NCI-H82 treated with DMSO at 0.1 percent for 48 hours (cell line): ENCODE results near the gene PGAP6.
"Not testable (repeated sequence)": the region's sequence is repeated elsewhere in the genome, so short reads cannot be mapped to it uniquely, and the experiment has no call there.

Experiments used
- DNase-seq: peaks from one replicate; lab custom pipeline; 2025; ENCODE audit not compliant: unreplicated experiment; lab: John Stamatoyannopoulos, UW

Gene PGAP6

GRCh38 chr16:381789-382717 is at the start of gene PGAP6:
PGAP6 (minus strand) TSS chr16:381978; CDS start chr16:381821, 157 bp downstream.
- DNase-seq = no peak

- DNase-seq = no peak
Observed at GRCh38 chr16:430904-431303, 49.1 kb upstream of the PGAP6 start.

GRCh38 chr16:427250-427649 is 45.5 kb upstream of the PGAP6 start:
- no peak for DNase-seq

GRCh38 chr16:426906-427249 is 45.1 kb upstream of the PGAP6 start:
- DNase-seq = no peak

- DNase-seq = no peak
Observed at GRCh38 chr16:426115-426905, 44.5 kb upstream of the PGAP6 start.

GRCh38 chr16:425740-426114 is 43.9 kb upstream of the PGAP6 start:
- no peak for DNase-seq

- DNase-seq = peak; percentile 56
Observed at GRCh38 chr16:425082-425718, 43.4 kb upstream of the PGAP6 start, which contains the start of gene RAB11FIP3. RAB11FIP3 (plus strand) TSS chr16:425649; CDS start chr16:426007, 358 bp downstream.

GRCh38 chr16:424623-425081 is 42.9 kb upstream of the PGAP6 start:
- no peak for DNase-seq

GRCh38 chr16:424033-424622 is 42.4 kb upstream of the PGAP6 start:
- no peak for DNase-seq

- DNase-seq = not testable (repeated sequence)
Observed at GRCh38 chr16:422179-422578, 40.4 kb upstream of the PGAP6 start.

- DNase-seq = not testable (repeated sequence)
Observed at GRCh38 chr16:415170-415498, 33.4 kb upstream of the PGAP6 start.

- DNase-seq = no peak
Observed at GRCh38 chr16:414395-415169, 32.8 kb upstream of the PGAP6 start.

GRCh38 chr16:411576-412265 is 29.9 kb upstream of the PGAP6 start:
- DNase-seq = no peak

GRCh38 chr16:410516-411178 is 28.9 kb upstream of the PGAP6 start:
- DNase-seq = no peak

GRCh38 chr16:407253-407652 is 25.5 kb upstream of the PGAP6 start:
- no peak for DNase-seq

- DNase-seq = no peak
Observed at GRCh38 chr16:405548-406506, 24.0 kb upstream of the PGAP6 start.

- DNase-seq = no peak
Observed at GRCh38 chr16:404971-405486, 23.3 kb upstream of the PGAP6 start.
